ENCODE data around the gene FBLN1. TPM values are rescaled to one million over a fixed set of nuclear protein-coding genes. Genes with fewer than 3 reads are reported as not detected.

Gene FBLN1
- total and polyA plus RNA-seq, 2 of the 8 experiments (the other 6 are each of a cell fraction or from before 2014, with no cell fraction given) = 159 to 168 TPM

DNA sequence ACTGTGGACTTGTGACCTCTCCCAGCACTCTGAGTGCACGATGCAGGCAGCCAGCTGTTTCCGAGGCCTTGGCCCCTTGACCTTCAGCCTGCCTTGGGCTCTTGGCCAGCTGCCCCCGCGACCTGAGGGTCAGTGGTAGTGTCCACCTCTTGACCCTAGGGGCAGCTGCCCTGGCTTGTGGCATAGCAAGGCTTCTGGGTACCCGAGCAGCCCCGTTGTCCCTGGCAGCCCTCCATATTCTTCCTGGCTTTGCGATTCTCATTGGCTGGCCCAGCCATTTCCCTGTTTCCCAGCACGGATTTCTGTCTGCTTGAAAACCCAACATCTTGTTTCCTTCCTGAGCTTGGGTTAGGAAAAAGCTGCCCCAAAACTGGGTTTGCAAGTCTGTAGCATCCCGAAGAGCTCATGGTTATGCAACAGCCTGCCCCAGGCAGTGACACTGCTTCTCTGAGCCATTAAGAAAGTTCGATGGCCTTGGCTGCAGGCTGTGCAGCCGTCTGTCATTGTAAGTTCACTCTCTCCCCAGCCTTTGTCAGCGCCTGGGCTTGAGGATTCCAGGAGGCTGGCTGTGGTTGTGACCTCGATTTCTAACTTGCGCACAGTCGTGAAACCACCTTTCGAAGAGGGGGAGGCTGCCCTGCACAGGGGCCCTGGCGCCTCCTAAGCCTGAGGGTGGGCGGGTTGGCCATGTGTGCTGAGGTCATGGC is 48.8 kb downstream of the FBLN1 start:
- no peak overlapping the region for H3K56ac ChIP-seq (replicated peaks; ENCODE audit: insufficient read length, low read depth, low read length)
- H3K79me1 ChIP-seq (ENCODE audit: low read depth, low read length) = no peaks in the 10 kb centered on the region
- CTCF ChIA-PET (ENCODE audit: partially characterized antibody) = interaction anchor here (0.5 to 4.2 kb wide), 9 partner anchors 15 to 284 kb away, joined by 3 to 39 read pairs (median 3); no protein-coding TSS in a partner anchor
- no peak overlapping the region; the same call in 1 of the 2 replicates for H2BK5ac ChIP-seq (ENCODE audit: low read depth, low read length)
- H3K4me2 ChIP-seq (ENCODE audit: insufficient read depth in 1 of 2, low read depth in 2 of 2, low read length in 2 of 2) = no peak overlapping the region
- no peak overlapping the region for H3K4me3 ChIP-seq (ENCODE audit: extremely low read depth in 1 of 4, insufficient read depth in 2 of 4, low read depth in 3 of 4, low read length in 4 of 4)
- no peaks in the 10 kb centered on the region for H3K27me3 ChIP-seq (replicated peaks in 1 of 4; ENCODE audit: control insufficient read depth in 3 of 4, extremely low read depth in 1 of 4, insufficient read depth in 3 of 4, low read length in 3 of 4)
- no peak overlapping the region for H4K5ac ChIP-seq (ENCODE audit: insufficient read length, low read depth, low read length)
- no peak overlapping the region for H2AFZ ChIP-seq (ENCODE audit: low read length)
- no peak overlapping the region for H3K23ac ChIP-seq (ENCODE audit: insufficient read length)
- FAIRE-seq (no peak), DNase-seq (ENCODE audit: low read depth in 1 of 2, low spot score in 2 of 2) (no peak)
- no peak overlapping the region for H3K14ac ChIP-seq (ENCODE audit: insufficient read length)
- peaks cover 3 to 6% of the 10 kb centered on the region in 2 experiments for H4K20me1 ChIP-seq (replicated peaks in 1 of 2; ENCODE audit: control insufficient read depth in 1 of 2, insufficient read depth in 2 of 2, low read length in 2 of 2)
- WGBS, 2 experiments (ENCODE audit: extremely low coverage in 1 of 2, insufficient coverage in 1 of 2, insufficient read length in 1 of 2, insufficient replicate concordance in 2 of 2, low coverage in 1 of 2, low lambda C conversion rate in 2 of 2, missing lambda C conversion rate in 1 of 2) = 91% methylated on average over 18 of the region's 18 CpGs; no CpG with 5 or more reads in 1 of the 2 experiments
- H2AK5ac ChIP-seq (ENCODE audit: low read depth, low read length) = no peak overlapping the region
- H2BK15ac ChIP-seq (ENCODE audit: low read length) = no peak overlapping the region
- H3K79me2 ChIP-seq (ENCODE audit: control insufficient read depth in 1 of 2, insufficient read depth in 2 of 2, low read length in 2 of 2) = no peaks in the 10 kb centered on the region
- peaks cover 13 to 41% (median 36%) of the 10 kb centered on the region in 4 experiments; a peak in 6 of 8 replicates for H3K36me3 ChIP-seq (ENCODE audit: control insufficient read depth in 2 of 4, insufficient read depth in 4 of 4, low read length in 3 of 4)
- no peak overlapping the region for H4K91ac ChIP-seq (replicated peaks; ENCODE audit: insufficient read length, low read length)
- H3K9ac ChIP-seq (replicated peaks in 1 of 4; ENCODE audit: extremely low read depth in 1 of 4, low read depth in 3 of 4, low read length in 3 of 4) = no peak overlapping the region
- H3K4ac ChIP-seq (replicated peaks; ENCODE audit: insufficient read length, low read depth, low read length) = no peak overlapping the region
- no peak overlapping the region for H2BK20ac ChIP-seq (ENCODE audit: low read length)
- no peak overlapping the region for H2BK12ac ChIP-seq (ENCODE audit: low read depth, low read length)
- H3K18ac ChIP-seq (ENCODE audit: extremely low read depth, low read length) = no peak overlapping the region; the same call in 1 of the 2 replicates
- no peaks in the 10 kb centered on the region for H3K9me3 ChIP-seq (ENCODE audit: insufficient read depth in 2 of 2, low read depth in 1 of 2, low read length in 1 of 2)
- POLR2A ChIA-PET (ENCODE audit: partially characterized antibody) = no interaction called here
- no peak overlapping the region for H2BK120ac ChIP-seq (replicated peaks; ENCODE audit: low read depth, low read length)
- no peaks in the 10 kb centered on the region for H3K23me2 ChIP-seq (ENCODE audit: low read depth, low read length)
- no peak overlapping the region for H3K27ac ChIP-seq (ENCODE audit: low read depth, low read length)
- no peaks in the 10 kb centered on the region for H3K4me1 ChIP-seq (replicated peaks in 1 of 4; ENCODE audit: control insufficient read depth in 3 of 4, insufficient read depth in 4 of 4, low read length in 3 of 4)
- H4K8ac ChIP-seq (ENCODE audit: extremely low read depth, insufficient read depth, low read length) = no peak overlapping the region

Data from H1 (cell line).